Bronchial epithelial cell (primary cell): ENCODE data around the gene TFAM. TPM values are rescaled to one million over a fixed set of nuclear protein-coding genes. Genes with fewer than 3 reads are reported as not detected.
"Not testable (repeated sequence)": the region's sequence is repeated elsewhere in the genome, so short reads cannot be mapped to it uniquely, and the experiment has no call there.

Experiments used
- DNase-seq: peaks from one replicate; pipeline ENCODE4 v3.0.0-alpha.2; 2010; ENCODE audit warnings: low read depth
- FAIRE-seq: peaks from 2 replicates; lab custom pipeline; 2011; peaks lifted over from hg19 to GRCh38; lab: Jason Lieb, UNC
- H3K27me3 ChIP-seq: 2 replicates; pipeline ENCODE4 v1.5.1; 2011; ENCODE audit warnings: low read length; ENCODE audit not compliant: control insufficient read depth, insufficient read depth
- H3K36me3 ChIP-seq: 2 replicates; pipeline ENCODE4 v1.5.1; 2011; ENCODE audit warnings: low read length; ENCODE audit not compliant: control insufficient read depth, insufficient read depth
- H3K4me3 ChIP-seq: 2 replicates; pipeline ENCODE4 v1.5.1; 2011; ENCODE audit warnings: mild to moderate bottlenecking, low read depth, low read length, control low read depth
- CTCF ChIP-seq: IDR thresholded peaks from 2 replicates; pipeline ENCODE4 v1.5.1; 2011; ENCODE audit warnings: mild to moderate bottlenecking, moderate library complexity, low read length, control low read depth, inconsistent platforms; ENCODE audit not compliant: insufficient read depth, severe bottlenecking
- total RNA-seq: library from RNA; depleted of rRNA; stranded (reverse); fragments of >200 nt; gene quantifications from 2 replicates; pipeline ENCODE4 v1.2.1, GENCODE V29; 2014

The TFAM gene
- total RNA-seq, 1 donor from 2014 or later, result 36.1 TPM

DNA sequence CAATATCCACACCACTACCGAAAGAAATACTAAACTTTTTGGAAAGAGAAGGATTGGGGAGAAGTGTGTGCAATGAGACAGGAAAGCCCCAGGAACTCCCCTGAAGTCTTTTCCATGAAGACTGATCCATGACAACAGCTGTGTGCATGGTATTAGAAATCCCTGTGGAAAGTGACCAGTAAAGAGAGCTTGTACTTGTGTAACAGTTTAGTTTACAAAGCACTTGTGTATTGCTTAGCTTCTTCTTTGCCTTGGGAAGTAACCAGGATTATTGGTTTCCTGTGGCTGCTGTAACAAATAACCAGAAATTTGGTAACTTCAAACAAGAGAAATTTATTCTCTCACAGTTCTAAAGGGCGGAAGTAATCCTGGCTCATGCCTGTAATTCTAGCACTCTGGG lies 18.8 kb downstream of the TFAM start:
- no peak for FAIRE-seq
- H3K36me3 ChIP-seq, result no peaks in the 10 kb centered on the region
- DNase-seq, result no peak
- no peak for TF ChIP-seq CTCF
- H3K4me3 ChIP-seq, result no peak overlapping the region
- no peaks in the 10 kb centered on the region for H3K27me3 ChIP-seq

DNA sequence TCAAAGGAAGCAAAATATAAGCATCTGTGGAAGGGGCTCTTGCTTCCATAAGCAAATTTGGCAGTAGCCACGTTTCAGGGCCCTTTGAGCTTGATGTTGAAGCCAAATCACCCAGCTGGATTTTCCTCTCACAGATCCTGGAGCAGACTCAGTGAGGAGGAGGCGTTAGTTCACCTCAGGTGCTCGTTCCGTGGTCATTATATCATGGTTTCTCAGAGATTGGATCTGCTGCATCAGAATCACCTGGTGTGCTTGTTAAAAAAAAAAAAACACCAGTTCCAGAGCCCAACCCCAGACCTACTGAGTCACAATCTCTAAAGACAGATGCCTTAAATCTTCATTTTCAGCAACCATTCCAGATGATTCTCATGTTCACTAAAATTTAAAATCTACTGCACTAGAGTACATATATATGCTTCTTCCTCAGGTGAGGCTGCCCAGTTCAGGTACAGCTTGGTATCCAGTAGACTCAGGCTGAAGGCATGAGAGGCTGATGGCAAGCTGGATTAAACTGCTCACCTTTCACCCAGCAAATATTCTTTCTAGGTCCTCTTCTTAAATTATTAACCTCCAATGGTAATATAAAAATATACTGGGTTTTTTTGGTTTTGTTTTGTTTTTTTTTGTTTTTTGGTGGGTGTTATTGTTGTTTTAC lies 24.9 kb downstream of the TFAM start:
- Histone ChIP-seq H3K4me3 (no peak overlapping the region), H3K27me3 (no peaks in the 10 kb centered on the region), H3K36me3 (no peaks in the 10 kb centered on the region)
- no peak for TF ChIP-seq CTCF
- DNase-seq, result no peak
- FAIRE-seq, result no peak

DNA sequence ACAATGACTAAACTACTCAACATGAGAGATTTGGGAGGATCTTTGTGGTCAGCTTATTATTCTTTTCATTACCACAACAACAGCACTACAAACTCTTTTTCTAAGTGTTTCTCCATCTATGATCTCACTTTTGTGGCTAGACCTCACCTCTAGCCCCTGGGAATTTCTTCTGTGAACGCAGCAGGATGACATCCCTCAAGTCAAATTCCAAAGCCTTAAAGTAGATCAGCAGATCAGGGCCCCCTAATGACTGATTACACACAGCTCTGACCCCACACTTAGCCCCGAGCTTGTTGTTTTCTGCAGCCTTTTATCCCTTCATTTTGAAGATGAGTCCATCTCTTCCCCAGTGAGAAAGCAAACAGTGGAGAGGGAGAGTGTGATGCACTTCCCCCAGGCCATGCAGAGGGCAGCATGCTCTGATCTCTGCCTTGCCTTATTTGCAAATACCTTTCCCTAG lies 27.3 kb downstream of the TFAM start:
- DNase-seq, result peak; percentile 39
- TF ChIP-seq CTCF, result no peak
- no peaks in the 10 kb centered on the region for H3K36me3 ChIP-seq
- no peaks in the 10 kb centered on the region for H3K27me3 ChIP-seq
- no peak for FAIRE-seq
- no peak overlapping the region for H3K4me3 ChIP-seq

- FAIRE-seq, result no peak
- Histone ChIP-seq H3K27me3 (no peaks in the 10 kb centered on the region), H3K4me3 (no peak overlapping the region), H3K36me3 (no peaks in the 10 kb centered on the region)
- peak; percentile 64 for DNase-seq
- TF ChIP-seq CTCF, result peak; percentile 34
Observed at GRCh38 chr10:58414270-58415041, 29.2 kb downstream of the TFAM start.

GRCh38 chr10:58415757-58416156 lies 30.5 kb downstream of the TFAM start:
- no peak for TF ChIP-seq CTCF
- Histone ChIP-seq H3K36me3 (no peaks in the 10 kb centered on the region), H3K27me3 (no peaks in the 10 kb centered on the region), H3K4me3 (no peak overlapping the region)
- FAIRE-seq (no peak), DNase-seq (no peak)

GRCh38 chr10:58417902-58418301 lies 32.7 kb downstream of the TFAM start:
- not testable (repeated sequence) for H3K4me3 ChIP-seq, H3K27me3 ChIP-seq, DNase-seq, H3K36me3 ChIP-seq, FAIRE-seq
